Measurements from ENCODE around the gene NETO1. TPM values are rescaled to one million over a fixed set of nuclear protein-coding genes. Genes with fewer than 3 reads are reported as not detected.

The NETO1 gene
- total RNA-seq, 1 experiment from 2014 or later = 5.9 TPM

DNA sequence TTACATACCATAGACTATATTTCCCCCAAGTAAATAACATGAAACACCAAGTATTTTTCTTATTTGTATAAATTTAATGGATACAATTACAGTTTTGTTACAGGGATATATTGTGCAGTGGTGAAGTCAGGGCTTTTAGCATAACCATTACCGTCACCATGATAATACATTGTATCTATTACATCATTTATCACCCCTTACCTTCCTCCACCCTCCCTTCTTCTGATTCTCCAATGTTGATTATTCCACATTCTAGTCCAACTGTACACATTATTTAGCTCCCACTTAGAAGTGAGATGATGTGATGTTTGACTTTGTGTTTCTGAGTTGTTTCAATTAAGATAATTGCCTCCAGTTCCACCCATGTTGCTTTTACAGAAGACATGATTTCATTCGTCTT lies 35.2 kb upstream of the NETO1 start:
- Histone ChIP-seq H3K4ac (ENCODE audit: low read depth, low read length) (no peak overlapping the region), H3K79me1 (ENCODE audit: insufficient read depth, low read depth, low read length, poor library complexity, severe bottlenecking) (no peaks in the 10 kb centered on the region), H3T11ph (ENCODE audit: low read length) (no peak overlapping the region), H2AK5ac (ENCODE audit: insufficient read length, low read length) (no peak overlapping the region), H2AFZ (ENCODE audit: low read length) (no peak overlapping the region), H3K23me2 (ENCODE audit: insufficient read length, low read depth, low read length, poor library complexity, severe bottlenecking) (no peaks in the 10 kb centered on the region), H4K8ac (replicated peaks; ENCODE audit: insufficient read length, low read depth, low read length) (no peak overlapping the region), H3K9me3 (ENCODE audit: control insufficient read depth, low read depth, low read length) (no peaks in the 10 kb centered on the region), H2BK15ac (ENCODE audit: low read depth, low read length) (no peak overlapping the region), H3K79me2 (ENCODE audit: insufficient read depth, low read length) (no peaks in the 10 kb centered on the region), H3K27me3 (ENCODE audit: insufficient read depth, low read length) (no peaks in the 10 kb centered on the region), H2BK120ac (ENCODE audit: low read depth, low read length, poor library complexity, severe bottlenecking) (no peak overlapping the region), H3K4me2 (ENCODE audit: insufficient read depth, insufficient read length, low read length) (no peak overlapping the region), H2BK20ac (ENCODE audit: low read depth, low read length, poor library complexity, severe bottlenecking) (no peak overlapping the region), H3K56ac (ENCODE audit: insufficient read length, low read depth, low read length) (no peak overlapping the region), H2BK12ac (ENCODE audit: insufficient read length, low read depth, low read length) (no peak overlapping the region), H3K27ac (ENCODE audit: insufficient read length, low read depth, low read length) (no peak overlapping the region), H3K9ac (ENCODE audit: extremely low read depth, insufficient read length, low read length) (no peak overlapping the region), H3K18ac (ENCODE audit: insufficient read length, low read depth, low read length) (no peak overlapping the region), H4K91ac (ENCODE audit: insufficient read length, low read depth, low read length) (no peak overlapping the region), H4K20me1 (ENCODE audit: control insufficient read depth, insufficient read depth, insufficient read length) (no peaks in the 10 kb centered on the region), H4K5ac (ENCODE audit: insufficient read length, low read depth, low read length) (no peak overlapping the region), H2BK5ac (ENCODE audit: insufficient read length, low read length) (no peak overlapping the region), H3K23ac (ENCODE audit: insufficient read length, low read depth, low read length) (no peak overlapping the region), H3K14ac (ENCODE audit: insufficient read depth, low read length) (no peak overlapping the region), H3K4me1 (ENCODE audit: insufficient read depth, low read length) (no peaks in the 10 kb centered on the region)
- DNase-seq = no peak
- no CpG with 5 or more reads among the region's 2 CpGs for WGBS (ENCODE audit: extremely low coverage, insufficient read length, low lambda C conversion rate)
- no peaks in the 10 kb centered on the region for H3K4me1 Mint-ChIP-seq
- H3K27ac Mint-ChIP-seq = no peak overlapping the region
- no peak overlapping the region for H3K4me3 Mint-ChIP-seq
- H3K9me3 Mint-ChIP-seq = no peaks in the 10 kb centered on the region
- H3K27me3 Mint-ChIP-seq (ENCODE audit: low read depth) = no peaks in the 10 kb centered on the region
- no peaks in the 10 kb centered on the region for H3K36me3 Mint-ChIP-seq (ENCODE audit: insufficient read depth in 1 of 3, low read depth in 3 of 3)
- TF ChIP-seq, protein P1, sequence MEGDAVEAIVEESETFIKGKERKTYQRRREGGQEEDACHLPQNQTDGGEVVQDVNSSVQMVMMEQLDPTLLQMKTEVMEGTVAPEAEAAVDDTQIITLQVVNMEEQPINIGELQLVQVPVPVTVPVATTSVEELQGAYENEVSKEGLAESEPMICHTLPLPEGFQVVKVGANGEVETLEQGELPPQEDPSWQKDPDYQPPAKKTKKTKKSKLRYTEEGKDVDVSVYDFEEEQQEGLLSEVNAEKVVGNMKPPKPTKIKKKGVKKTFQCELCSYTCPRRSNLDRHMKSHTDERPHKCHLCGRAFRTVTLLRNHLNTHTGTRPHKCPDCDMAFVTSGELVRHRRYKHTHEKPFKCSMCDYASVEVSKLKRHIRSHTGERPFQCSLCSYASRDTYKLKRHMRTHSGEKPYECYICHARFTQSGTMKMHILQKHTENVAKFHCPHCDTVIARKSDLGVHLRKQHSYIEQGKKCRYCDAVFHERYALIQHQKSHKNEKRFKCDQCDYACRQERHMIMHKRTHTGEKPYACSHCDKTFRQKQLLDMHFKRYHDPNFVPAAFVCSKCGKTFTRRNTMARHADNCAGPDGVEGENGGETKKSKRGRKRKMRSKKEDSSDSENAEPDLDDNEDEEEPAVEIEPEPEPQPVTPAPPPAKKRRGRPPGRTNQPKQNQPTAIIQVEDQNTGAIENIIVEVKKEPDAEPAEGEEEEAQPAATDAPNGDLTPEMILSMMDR (conservative IDR thresholded peaks at IDR 0.05) = no peak
